Thyroid gland (tissue), 4 donors: ENCODE measurements around the gene HK1.

Experiments
- CTCF ChIP-seq, 6 experiments: fragments of 200-600 bp in 3 of 6; fragments of 450-650 bp in 3 of 6; sonication (generic) in 3 of 6; IDR thresholded peaks; one replicate each; pipeline ENCODE4 v1.5.1; 2016 to 2019; ENCODE audit warnings: antibody characterized with exemption in 6 of 6, mild to moderate bottlenecking in 2 of 6, inconsistent platforms in 1 of 6, moderate library complexity in 1 of 6
- POLR2A ChIP-seq, 2 donors: fragments of 450-650 bp; IDR thresholded peaks; one replicate each; pipeline ENCODE4 v1.6.1; 2017; ENCODE audit warnings: antibody characterized with exemption in 2 of 2, mild to moderate bottlenecking in 2 of 2, moderate library complexity in 1 of 2

DNA sequence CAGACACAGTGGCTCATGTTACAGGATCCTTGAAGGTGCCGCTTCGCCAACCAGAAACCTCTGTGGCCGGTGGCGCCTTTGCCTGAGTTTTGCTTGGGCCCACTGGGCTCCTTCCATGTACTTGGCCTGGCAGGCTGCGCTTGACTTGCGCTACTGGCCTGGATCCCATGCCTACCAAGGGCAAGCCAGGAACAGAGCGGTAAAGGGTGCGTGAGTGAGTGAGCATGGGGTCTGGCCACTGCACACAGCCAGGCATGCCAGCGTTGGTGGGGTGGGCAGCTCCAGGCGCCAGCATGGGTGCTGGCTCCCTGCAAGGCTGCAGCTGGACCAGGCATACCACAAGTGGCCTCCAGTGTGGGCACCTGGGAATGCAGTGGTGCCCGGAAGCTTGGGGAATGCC lies 156.6 kb downstream of the HK1 start:
- TF ChIP-seq CTCF (IDR thresholded peaks at IDR 0.05) (no peak), POLR2A (IDR thresholded peaks at IDR 0.05) (no peak)
